ENCODE data around the gene PDCD7.
"Not testable (repeated sequence)": the region's sequence is repeated elsewhere in the genome, so short reads cannot be mapped to it uniquely, and the experiment has no call there.

Gene PDCD7

GRCh38 chr15:65115542-65115941 lies 18.1 kb downstream of the PDCD7 start:
- no peak for DNase-seq

GRCh38 chr15:65115086-65115485 lies 18.5 kb downstream of the PDCD7 start, which contains the start of gene UBAP1L:
Gene UBAP1L (minus strand): TSS chr15:65115200. CDS start chr15:65106215, 8,985 bp downstream.
- DNase-seq, result no peak

- no peak for DNase-seq
Measured at GRCh38 chr15:65110676-65111292, 22.8 kb downstream of the PDCD7 start.

- DNase-seq, result no peak
Measured at GRCh38 chr15:65106011-65106590, 27.5 kb downstream of the PDCD7 start.

GRCh38 chr15:65105038-65105437 lies 28.6 kb downstream of the PDCD7 start:
- no peak for DNase-seq

GRCh38 chr15:65102912-65103311 lies 30.7 kb downstream of the PDCD7 start:
- DNase-seq, result no peak

GRCh38 chr15:65101891-65102708 lies 31.5 kb downstream of the PDCD7 start:
- DNase-seq, result no peak

- peak; percentile 36 to 48 for DNase-seq
Measured at GRCh38 chr15:65101411-65101890, 32.2 kb downstream of the PDCD7 start.

- DNase-seq, result no peak
Measured at GRCh38 chr15:65100442-65100841, 33.2 kb downstream of the PDCD7 start.

- DNase-seq, result not testable (repeated sequence)
Measured at GRCh38 chr15:65099801-65100200, 33.8 kb downstream of the PDCD7 start.

GRCh38 chr15:65099336-65099735 lies 34.3 kb downstream of the PDCD7 start:
- DNase-seq, result no peak

- DNase-seq, result no peak
Measured at GRCh38 chr15:65097651-65098263, 35.9 kb downstream of the PDCD7 start.

GRCh38 chr15:65096481-65097385 lies 36.9 kb downstream of the PDCD7 start:
- no peak for DNase-seq

GRCh38 chr15:65095747-65096104 lies 37.9 kb downstream of the PDCD7 start:
- no peak for DNase-seq

GRCh38 chr15:65095011-65095746 lies 38.4 kb downstream of the PDCD7 start:
- DNase-seq, result no peak

- DNase-seq, result no peak
Measured at GRCh38 chr15:65094294-65094995, 39.2 kb downstream of the PDCD7 start.

GRCh38 chr15:65093793-65094170 lies 39.8 kb downstream of the PDCD7 start:
- not testable (repeated sequence) for DNase-seq

GRCh38 chr15:65092911-65093792 lies 40.5 kb downstream of the PDCD7 start:
- DNase-seq, result no peak

- DNase-seq, result no peak
Measured at GRCh38 chr15:65091946-65092770, 41.5 kb downstream of the PDCD7 start.

Measured in CD4-positive, alpha-beta T cell treated with Interleukin-4 for 1 hour (primary cell).